ENCODE data around the gene CERS1.
"Not testable (repeated sequence)": the region's sequence is repeated elsewhere in the genome, so short reads cannot be mapped to it uniquely, and the experiment has no call there.

- TF ChIP-seq ARNTL (CRISPR knock-in tag; IDR thresholded peaks at IDR 0.05; ENCODE audit: borderline replicate concordance, low read depth); PATZ1 (CRISPR knock-in tag; IDR thresholded peaks at IDR 0.05; ENCODE audit: borderline replicate concordance); ZFP30 (CRISPR knock-in tag; IDR thresholded peaks at IDR 0.05); GLIS3 (CRISPR knock-in tag; IDR thresholded peaks at IDR 0.05); TOX (CRISPR knock-in tag; IDR thresholded peaks at IDR 0.05; ENCODE audit: borderline replicate concordance); RARB (CRISPR knock-in tag; IDR thresholded peaks at IDR 0.05); TSHZ2 (CRISPR knock-in tag; IDR thresholded peaks at IDR 0.05); BACH2 (CRISPR knock-in tag; IDR thresholded peaks at IDR 0.05; ENCODE audit: borderline replicate concordance): not testable (repeated sequence)
Measured at GRCh38 chr19:18902519-18902918, 6.6 kb upstream of the CERS1 start.
